Fibroblast of pulmonary artery (primary cell): ENCODE data around the gene PARP3.

Experiments
- DNase-seq: peaks from one replicate; pipeline ENCODE4 v3.0.0-alpha.2; 2010; ENCODE audit warnings: low read depth
- H3K4me3 ChIP-seq: replicated peaks from 2 replicates; pipeline ENCODE4 v1.5.1; 2011; ENCODE audit warnings: low read depth, mild to moderate bottlenecking, control low read depth, low read length, moderate library complexity
- TF ChIP-seq, protein P1 (sequence below): IDR thresholded peaks from 2 replicates; pipeline ENCODE4 v1.5.1; 2011; ENCODE audit warnings: mild to moderate bottlenecking, control low read depth, low read length, inconsistent platforms; ENCODE audit errors: missing control alignments

Gene PARP3

DNA sequence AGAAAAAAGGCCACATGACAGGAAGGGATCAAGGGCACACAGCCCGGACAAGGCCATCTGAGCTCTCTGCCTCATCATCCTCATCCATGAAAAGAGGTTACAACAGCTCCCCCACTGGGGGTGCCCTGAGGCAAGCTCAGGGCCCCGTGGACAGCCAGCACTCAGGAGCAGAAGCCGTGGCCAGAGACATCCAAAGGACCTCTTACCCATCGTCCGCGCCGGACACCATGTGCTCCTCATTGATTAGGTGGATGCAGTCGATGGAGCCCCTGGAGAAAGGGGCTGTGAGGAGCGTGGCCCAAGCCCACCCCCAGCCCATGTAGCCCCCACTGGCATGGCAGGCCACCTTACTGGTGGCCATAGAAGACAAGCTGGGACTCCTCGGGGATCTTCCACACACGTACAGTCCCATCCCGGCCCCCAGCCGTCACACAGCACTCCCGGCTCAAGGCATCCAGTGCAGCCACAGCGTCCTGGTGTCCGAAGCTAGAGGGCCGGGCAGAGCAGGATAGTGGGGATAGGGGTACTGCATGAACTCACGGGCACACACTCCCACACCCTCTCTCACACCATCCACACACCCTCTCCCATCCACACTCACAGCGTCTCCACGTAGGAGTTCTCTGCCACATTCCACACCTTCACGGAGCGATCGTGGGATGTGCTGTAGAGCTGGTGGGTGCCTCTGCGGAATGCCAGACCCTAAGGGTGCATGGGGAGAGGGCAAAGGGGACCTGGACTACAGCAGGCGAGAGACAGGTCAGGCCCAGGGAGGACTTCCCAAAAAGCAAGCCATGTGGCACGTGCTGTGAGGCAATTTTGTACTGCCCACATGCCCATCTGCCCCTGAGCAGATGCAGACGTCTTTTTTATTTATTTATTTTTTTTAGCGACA, 6.9 kb upstream of the PARP3 start:
- no peak overlapping the region for H3K4me3 ChIP-seq
- DNase-seq, result no peak
- TF ChIP-seq, protein P1, sequence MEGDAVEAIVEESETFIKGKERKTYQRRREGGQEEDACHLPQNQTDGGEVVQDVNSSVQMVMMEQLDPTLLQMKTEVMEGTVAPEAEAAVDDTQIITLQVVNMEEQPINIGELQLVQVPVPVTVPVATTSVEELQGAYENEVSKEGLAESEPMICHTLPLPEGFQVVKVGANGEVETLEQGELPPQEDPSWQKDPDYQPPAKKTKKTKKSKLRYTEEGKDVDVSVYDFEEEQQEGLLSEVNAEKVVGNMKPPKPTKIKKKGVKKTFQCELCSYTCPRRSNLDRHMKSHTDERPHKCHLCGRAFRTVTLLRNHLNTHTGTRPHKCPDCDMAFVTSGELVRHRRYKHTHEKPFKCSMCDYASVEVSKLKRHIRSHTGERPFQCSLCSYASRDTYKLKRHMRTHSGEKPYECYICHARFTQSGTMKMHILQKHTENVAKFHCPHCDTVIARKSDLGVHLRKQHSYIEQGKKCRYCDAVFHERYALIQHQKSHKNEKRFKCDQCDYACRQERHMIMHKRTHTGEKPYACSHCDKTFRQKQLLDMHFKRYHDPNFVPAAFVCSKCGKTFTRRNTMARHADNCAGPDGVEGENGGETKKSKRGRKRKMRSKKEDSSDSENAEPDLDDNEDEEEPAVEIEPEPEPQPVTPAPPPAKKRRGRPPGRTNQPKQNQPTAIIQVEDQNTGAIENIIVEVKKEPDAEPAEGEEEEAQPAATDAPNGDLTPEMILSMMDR, result no peak

DNA sequence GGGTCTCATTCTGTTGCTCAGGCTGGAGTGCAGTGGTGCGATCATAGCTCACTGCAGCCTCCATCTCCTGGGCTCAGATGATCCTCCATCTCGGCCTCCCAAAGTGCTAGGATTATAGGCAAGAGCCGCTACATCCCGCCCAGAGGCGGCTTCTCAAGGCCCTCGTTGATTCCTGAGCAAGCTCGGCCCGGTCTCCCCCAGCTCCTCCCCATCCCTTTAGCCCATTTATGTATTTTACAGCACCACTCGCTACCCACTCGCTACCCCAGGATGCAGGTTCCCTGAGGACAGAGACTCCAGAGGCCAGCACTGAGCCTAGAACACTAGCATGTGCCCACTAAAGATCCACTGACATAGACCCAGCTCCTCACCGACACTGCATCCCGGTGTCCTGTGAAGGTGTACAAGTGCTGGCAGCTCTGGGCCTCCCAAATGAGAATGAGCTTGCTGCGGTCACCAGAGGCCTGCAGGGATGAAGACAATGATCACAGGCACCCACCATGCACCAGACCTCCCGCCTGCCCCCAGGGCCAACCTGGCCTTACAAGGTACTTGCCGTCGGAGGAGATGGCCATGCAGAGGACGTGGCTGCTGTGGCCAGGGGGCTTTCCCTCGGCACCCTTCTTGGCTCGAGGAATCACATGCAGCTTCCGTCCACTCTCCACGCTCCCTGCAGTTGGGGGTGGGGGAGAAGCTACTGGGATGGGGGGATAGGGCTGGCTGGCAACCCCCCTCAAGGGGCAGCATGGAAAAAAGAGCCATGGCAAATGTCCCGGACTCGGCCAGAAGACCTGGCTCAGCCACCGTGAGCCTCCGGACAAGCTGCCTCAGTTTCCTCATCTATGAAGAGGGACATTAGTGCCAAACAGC, 6.0 kb upstream of the PARP3 start:
- H3K4me3 ChIP-seq, result no peak overlapping the region
- TF ChIP-seq, protein P1, result no peak
- DNase-seq, result no peak

DNA sequence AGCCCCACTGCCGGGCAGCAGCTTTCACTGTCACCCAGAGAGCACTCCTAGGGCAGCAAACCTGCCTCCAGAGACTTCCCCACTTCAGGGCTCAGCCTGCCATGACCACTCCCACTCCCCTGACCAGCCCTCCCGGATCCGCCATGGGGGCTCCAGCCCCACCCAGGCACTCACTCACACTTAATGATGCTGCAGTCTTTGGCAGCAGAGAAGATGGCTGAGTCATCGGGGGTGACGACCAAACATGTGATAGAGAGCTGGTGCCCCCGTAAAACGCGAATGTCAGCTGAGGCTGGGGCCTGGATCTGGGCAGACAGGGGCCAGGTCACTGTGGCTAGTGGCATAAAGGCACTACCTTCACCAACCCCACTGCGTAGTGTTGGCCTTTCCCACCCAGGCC, 5.1 kb upstream of the PARP3 start:
- DNase-seq, result no peak
- TF ChIP-seq, protein P1, result no peak
- no peak overlapping the region for H3K4me3 ChIP-seq

DNA sequence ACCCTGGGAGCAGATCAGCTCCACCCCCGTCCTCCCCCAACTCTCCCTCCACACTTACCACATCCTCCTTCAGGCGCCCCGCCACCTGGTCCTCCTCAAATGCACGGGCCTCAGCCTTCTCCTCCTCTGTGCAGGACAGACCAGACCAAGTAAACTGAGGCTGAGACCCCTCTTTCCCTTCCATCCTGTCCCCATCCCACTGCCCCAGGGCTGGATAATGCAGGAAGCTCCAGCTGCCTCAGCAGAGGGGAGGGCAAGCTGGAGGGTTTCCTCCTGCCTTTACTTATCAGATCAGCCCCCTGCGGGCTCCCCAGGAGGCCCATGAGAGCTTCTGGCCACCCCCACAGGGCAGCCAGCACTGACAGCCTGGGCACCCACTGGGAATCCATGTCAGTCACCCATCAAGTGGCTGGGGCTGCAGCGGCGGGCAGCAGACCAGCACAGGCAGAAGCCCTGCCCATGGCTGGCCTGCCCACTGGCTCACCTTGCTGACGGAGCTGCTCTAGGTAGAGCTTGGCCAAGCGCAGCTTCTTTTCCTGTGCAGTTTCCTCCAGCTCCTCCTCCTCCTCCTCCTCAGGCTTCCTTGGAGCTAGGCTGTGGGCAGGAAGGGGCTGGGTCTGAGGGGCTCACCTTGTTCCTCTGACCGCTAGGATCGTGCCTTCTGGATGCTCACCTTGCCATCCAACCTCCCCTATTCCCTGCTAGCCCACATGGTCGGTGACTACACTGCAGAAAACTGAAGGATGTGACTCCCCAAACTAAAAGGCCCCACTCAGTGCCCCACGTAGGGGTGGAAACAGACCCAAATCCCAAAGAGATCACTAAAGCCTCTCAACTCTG, 4.3 kb upstream of the PARP3 start:
- DNase-seq, result no peak
- TF ChIP-seq, protein P1, result no peak
- no peak overlapping the region for H3K4me3 ChIP-seq

DNA sequence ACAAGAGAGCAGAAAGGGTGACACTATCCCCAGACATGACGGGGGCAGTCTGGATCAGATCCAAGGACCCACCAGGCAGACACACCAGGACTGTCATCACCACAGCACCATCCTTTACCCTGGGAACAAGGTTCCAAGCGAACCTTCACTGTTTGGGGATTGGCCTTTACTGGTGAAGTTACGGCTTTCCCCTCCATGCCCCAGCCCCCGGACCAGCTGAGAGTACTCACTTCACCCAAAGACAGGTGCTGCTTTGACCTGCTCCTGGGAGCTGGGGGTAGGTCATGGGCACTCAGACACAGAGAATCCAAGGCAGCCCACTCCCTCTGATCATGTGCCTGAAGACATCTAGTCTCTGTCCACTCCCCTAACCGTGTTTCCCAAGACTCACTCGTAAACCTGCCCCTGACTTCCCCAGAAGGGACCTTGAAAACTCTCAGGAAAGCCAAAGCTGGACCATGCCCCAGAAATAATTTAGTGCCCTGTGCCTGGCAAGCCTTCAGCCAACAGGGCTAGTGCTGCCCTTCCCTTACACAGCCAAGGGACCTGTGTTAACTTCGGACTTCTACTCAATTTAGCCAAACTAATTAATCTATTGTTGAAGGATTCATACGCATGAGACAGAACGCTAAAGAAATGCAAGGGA, 3.3 kb upstream of the PARP3 start:
- H3K4me3 ChIP-seq, result no peak overlapping the region
- DNase-seq, result no peak
- TF ChIP-seq, protein P1, result no peak
